ENCODE data around the gene TBXA2R.

TBXA2R gene

GRCh38 chr19:3591876-3592613 is 14.6 kb downstream of the TBXA2R start:
- H3K4me1 ChIP-seq (ENCODE audit: insufficient read depth, low read length, poor library complexity, severe bottlenecking) = no peaks in the 10 kb centered on the region
- H3K9me2 ChIP-seq (replicated peaks; ENCODE audit: low read depth, low read length) = no peaks in the 10 kb centered on the region
- H3K4me2 ChIP-seq (ENCODE audit: low read depth, low read length, poor library complexity, severe bottlenecking) = no peak overlapping the region
- H2AFZ ChIP-seq (ENCODE audit: low read length) = no peak overlapping the region
- H3K36me3 ChIP-seq (ENCODE audit: insufficient read depth, low read length) = no peaks in the 10 kb centered on the region
- H3K9me3 ChIP-seq (ENCODE audit: insufficient read depth, low read depth, low read length) = peaks cover 6% of the 10 kb centered on the region; the same call in 1 of the 2 replicates
- H3K79me2 ChIP-seq (ENCODE audit: insufficient read depth, low read length) = no peaks in the 10 kb centered on the region
- H4K20me1 ChIP-seq (ENCODE audit: insufficient read depth, low read length, poor library complexity, severe bottlenecking) = no peaks in the 10 kb centered on the region
- no peak overlapping the region for H3K9ac ChIP-seq (ENCODE audit: low read depth, low read length, poor library complexity, severe bottlenecking)
- no peaks in the 10 kb centered on the region for H3F3A ChIP-seq (ENCODE audit: low read depth)
- TF ChIP-seq CTCF (conservative IDR thresholded peaks at IDR 0.05; ENCODE audit: low read length) (no peak), EZH2phosphoT487 (IDR thresholded peaks at IDR 0.05; ENCODE audit: borderline replicate concordance) (no peak)
- H3K4me3 ChIP-seq (ENCODE audit: low read length, poor library complexity, severe bottlenecking) = no peak overlapping the region
- no peaks in the 10 kb centered on the region for H3K27me3 ChIP-seq (ENCODE audit: insufficient read depth, low read length, poor library complexity, severe bottlenecking)

GRCh38 chr19:3590991-3591659 is 15.6 kb downstream of the TBXA2R start:
- Histone ChIP-seq H3K4me1 (ENCODE audit: insufficient read depth, low read length, poor library complexity, severe bottlenecking) (no peaks in the 10 kb centered on the region), H3K4me2 (ENCODE audit: low read depth, low read length, poor library complexity, severe bottlenecking) (no peak overlapping the region)

GRCh38 chr19:3589949-3590348 is 16.7 kb downstream of the TBXA2R start:
- Histone ChIP-seq H3K9me3 (ENCODE audit: insufficient read depth, low read depth, low read length) (peaks cover 6% of the 10 kb centered on the region; the same call in 1 of the 2 replicates), H3K9me2 (replicated peaks; ENCODE audit: low read depth, low read length) (no peaks in the 10 kb centered on the region), H3K27me3 (ENCODE audit: insufficient read depth, low read length, poor library complexity, severe bottlenecking) (no peaks in the 10 kb centered on the region), H3K4me1 (ENCODE audit: insufficient read depth, low read length, poor library complexity, severe bottlenecking) (no peaks in the 10 kb centered on the region), H3K4me2 (ENCODE audit: low read depth, low read length, poor library complexity, severe bottlenecking) (no peak overlapping the region), H3F3A (ENCODE audit: low read depth) (no peaks in the 10 kb centered on the region), H2AFZ (ENCODE audit: low read length) (no peak overlapping the region), H3K9ac (ENCODE audit: low read depth, low read length, poor library complexity, severe bottlenecking) (no peak overlapping the region), H3K79me2 (ENCODE audit: insufficient read depth, low read length) (no peaks in the 10 kb centered on the region), H3K36me3 (ENCODE audit: insufficient read depth, low read length) (no peaks in the 10 kb centered on the region), H3K4me3 (ENCODE audit: low read length, poor library complexity, severe bottlenecking) (no peak overlapping the region), H4K20me1 (ENCODE audit: insufficient read depth, low read length, poor library complexity, severe bottlenecking) (no peaks in the 10 kb centered on the region)
- TF ChIP-seq EZH2phosphoT487 (IDR thresholded peaks at IDR 0.05; ENCODE audit: borderline replicate concordance) = no peak
- TF ChIP-seq CTCF (conservative IDR thresholded peaks at IDR 0.05; ENCODE audit: low read length) = no peak

More at GRCh38 chr19:3590991-3591659, 15.6 kb downstream of the TBXA2R start:
- no peaks in the 10 kb centered on the region for H3K79me2 ChIP-seq (ENCODE audit: insufficient read depth, low read length)
- no peak overlapping the region for H3K9ac ChIP-seq (ENCODE audit: low read depth, low read length, poor library complexity, severe bottlenecking)
- no peak overlapping the region for H2AFZ ChIP-seq (ENCODE audit: low read length)
- H3K4me3 ChIP-seq (ENCODE audit: low read length, poor library complexity, severe bottlenecking) = no peak overlapping the region
- H4K20me1 ChIP-seq (ENCODE audit: insufficient read depth, low read length, poor library complexity, severe bottlenecking) = no peaks in the 10 kb centered on the region
- TF ChIP-seq CTCF (conservative IDR thresholded peaks at IDR 0.05; ENCODE audit: low read length) (no peak), EZH2phosphoT487 (IDR thresholded peaks at IDR 0.05; ENCODE audit: borderline replicate concordance) (no peak)
- no peaks in the 10 kb centered on the region for H3K9me2 ChIP-seq (replicated peaks; ENCODE audit: low read depth, low read length)
- H3K36me3 ChIP-seq (ENCODE audit: insufficient read depth, low read length) = no peaks in the 10 kb centered on the region
- no peaks in the 10 kb centered on the region for H3K27me3 ChIP-seq (ENCODE audit: insufficient read depth, low read length, poor library complexity, severe bottlenecking)
- H3K9me3 ChIP-seq (ENCODE audit: insufficient read depth, low read depth, low read length) = peaks cover 6% of the 10 kb centered on the region; the same call in 1 of the 2 replicates
- H3F3A ChIP-seq (ENCODE audit: low read depth) = no peaks in the 10 kb centered on the region

All from Loucy (cell line).